Stimulated activated CD8-positive, alpha-beta memory T cell treated with anti-CD3 and anti-CD28 coated beads, Interleukin-7, amount 100 ng/mL, for 4 hours (primary cell): ENCODE data around the gene SLC7A9.

Experiments used
- DNase-seq, 2 donors: peaks; one replicate each; pipeline ENCODE4 v3.0.0-alpha.2; 2020; ENCODE audit warnings: low read depth in 2 of 2

The SLC7A9 gene

GRCh38 chr19:32828643-32829344 lies 40.8 kb downstream of the SLC7A9 start:
- no peak for DNase-seq

GRCh38 chr19:32828139-32828538 lies 41.4 kb downstream of the SLC7A9 start:
- no peak for DNase-seq

DNA sequence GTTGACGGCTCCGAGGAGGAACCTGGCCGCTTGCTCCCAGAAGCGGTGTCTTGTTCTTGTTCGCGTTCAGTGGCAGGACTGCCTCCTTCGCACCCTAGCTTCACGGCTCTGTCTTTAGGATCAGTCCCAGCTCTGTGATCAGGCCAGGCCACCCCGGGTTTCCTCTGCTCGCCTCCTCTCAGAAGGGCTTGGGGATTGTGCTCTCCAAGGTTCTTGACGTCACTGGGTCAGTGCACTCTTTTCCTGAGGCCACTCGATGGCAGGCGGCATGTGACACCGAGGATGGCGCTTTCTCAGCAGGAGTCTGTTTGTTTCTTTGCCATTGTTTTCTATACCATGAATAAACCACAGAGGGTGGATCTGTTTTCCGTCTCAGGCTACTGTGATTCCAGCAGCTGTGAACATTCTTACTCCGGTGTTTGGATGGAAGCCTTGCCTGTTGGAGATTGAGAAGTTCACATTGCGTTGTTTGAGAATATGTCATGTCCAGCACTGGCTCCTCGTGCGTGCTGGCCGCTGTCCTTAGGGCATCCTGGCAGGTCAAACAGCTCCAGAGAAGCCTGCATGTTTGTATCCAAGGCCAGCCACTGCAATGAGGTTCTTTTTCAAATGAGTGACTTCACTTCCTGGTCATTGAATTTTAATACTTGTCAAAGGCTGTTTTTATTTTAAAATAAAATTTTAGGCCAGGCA lies 44.5 kb downstream of the SLC7A9 start:
- DNase-seq = no peak

GRCh38 chr19:32824191-32824751 lies 45.3 kb downstream of the SLC7A9 start:
- no peak for DNase-seq

- DNase-seq = no peak
These were observed 45.8 kb downstream of the SLC7A9 start for GRCh38 chr19:32823747-32824102.

DNA sequence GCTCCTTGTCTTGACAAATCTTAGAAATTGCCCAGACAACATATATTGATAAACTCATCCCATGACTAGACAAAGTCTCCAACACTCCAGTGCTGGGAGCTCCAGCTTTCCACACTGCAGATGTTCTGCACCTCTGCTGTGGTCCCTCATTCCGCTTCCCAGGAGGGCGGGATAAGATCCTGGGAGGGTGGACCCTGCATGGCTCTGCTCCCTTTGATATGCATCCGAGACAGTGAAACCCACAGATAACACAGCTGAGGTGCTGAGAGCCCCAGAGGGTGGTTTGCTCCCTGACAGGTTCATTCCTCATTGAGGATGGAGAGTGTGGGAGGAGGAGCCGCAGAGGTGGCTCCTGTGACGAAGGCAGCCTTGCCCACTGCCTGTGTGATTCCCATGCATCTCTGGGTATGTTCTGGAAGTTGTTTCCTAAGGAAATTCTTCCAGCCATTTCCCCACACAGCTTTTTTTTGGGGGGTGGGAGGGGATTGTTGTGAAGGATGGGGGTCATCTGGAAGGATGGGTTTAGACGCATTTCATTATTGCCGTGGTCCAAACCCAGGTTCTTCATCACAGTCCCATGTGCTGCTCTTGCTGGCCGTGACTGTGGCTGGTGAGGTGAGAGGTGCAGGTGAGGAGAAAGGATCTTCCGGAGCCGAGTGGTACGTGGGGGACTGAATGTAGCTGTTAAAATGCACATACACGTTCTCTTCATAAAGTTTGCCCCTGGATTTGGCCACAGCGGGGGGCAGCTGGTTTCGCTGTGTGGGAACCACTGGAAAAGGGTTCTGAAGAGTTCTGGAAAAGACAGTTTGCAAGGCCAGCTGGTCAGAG lies 46.4 kb downstream of the SLC7A9 start:
- DNase-seq = no peak

- DNase-seq = no peak
These were observed 49.9 kb downstream of the SLC7A9 start for GRCh38 chr19:32819419-32820400.

- no peak for DNase-seq
These were observed 51.0 kb downstream of the SLC7A9 start for GRCh38 chr19:32818536-32818935.

GRCh38 chr19:32817569-32818476 lies 51.7 kb downstream of the SLC7A9 start:
- no peak for DNase-seq

GRCh38 chr19:32816555-32817099 lies 52.9 kb downstream of the SLC7A9 start:
- no peak for DNase-seq

DNA sequence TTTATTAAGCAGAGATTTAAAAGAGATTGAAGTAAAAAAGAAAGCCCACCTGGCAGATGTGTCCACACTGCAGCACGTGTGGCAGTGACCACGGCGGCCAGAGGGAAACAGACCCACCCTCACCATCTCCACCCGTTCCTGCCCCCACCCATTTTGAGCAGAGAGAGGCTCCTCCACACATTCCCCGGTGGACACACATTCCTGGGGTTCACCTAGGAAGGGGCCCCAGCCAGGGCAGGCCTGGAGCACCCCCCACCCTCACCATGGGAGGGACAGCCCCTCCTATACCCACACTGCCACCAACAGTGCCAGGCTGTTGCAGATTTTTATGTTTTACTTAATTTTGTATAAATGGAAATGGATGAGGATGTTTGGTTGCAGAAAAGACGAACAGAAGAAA lies 54.9 kb downstream of the SLC7A9 start:
- no peak for DNase-seq

DNA sequence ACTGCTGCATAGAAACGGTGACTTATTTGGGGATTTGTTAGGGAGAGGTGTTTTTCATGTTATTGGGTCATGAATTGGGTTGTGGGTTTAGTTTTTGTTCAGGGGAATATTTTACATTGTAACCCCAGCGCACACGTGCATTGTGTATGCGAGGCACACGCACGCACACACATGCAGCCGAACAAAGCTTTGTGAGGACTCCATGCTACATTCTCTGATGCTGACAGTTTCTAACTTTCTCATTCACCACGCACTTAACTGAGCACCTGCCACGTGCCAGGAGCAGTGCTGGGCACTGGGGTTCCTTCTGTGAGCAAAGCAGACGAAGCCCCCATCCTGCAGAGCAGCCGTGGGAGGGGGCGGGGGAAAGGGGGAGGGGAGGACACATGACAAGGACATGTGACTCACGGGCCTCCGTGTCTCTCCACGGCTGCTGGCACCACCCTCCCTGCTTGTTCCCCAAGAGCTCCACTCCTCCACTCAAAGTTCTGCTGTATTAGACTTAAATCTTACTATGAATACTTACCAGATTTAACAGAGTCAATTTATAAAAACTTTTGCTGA lies 55.6 kb downstream of the SLC7A9 start:
- no peak for DNase-seq

- no peak for DNase-seq
These were observed 57.0 kb downstream of the SLC7A9 start for GRCh38 chr19:32812571-32812970.

DNA sequence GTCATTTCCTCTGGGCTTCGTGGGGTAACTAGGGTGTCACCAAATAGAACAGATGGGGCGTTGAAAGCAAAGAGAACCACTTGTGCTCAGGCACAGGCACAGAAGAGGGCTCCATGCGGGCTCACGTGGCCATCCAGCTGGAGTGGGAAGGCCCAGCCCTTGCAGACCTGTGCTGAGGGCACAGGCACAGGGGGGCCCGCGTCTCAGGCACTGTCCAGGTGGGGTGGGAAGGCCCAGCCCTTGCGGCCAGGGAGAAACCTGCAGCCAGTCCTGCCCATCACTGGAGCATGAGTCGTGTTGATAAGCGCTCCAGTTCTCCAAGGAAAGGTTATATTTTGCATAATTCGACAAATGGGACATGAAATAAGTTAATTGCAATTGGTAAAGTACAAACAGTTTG lies 57.5 kb downstream of the SLC7A9 start:
- DNase-seq = no peak

- DNase-seq = no peak
These were observed 58.4 kb downstream of the SLC7A9 start for GRCh38 chr19:32811151-32811550.

- no peak for DNase-seq
These were observed 59.1 kb downstream of the SLC7A9 start for GRCh38 chr19:32810452-32810851.

- no peak for DNase-seq
These were observed 59.8 kb downstream of the SLC7A9 start for GRCh38 chr19:32809754-32810153.

GRCh38 chr19:32809254-32809653 lies 60.3 kb downstream of the SLC7A9 start:
- DNase-seq = no peak

GRCh38 chr19:32808236-32808635 lies 61.3 kb downstream of the SLC7A9 start:
- DNase-seq = no peak

DNA sequence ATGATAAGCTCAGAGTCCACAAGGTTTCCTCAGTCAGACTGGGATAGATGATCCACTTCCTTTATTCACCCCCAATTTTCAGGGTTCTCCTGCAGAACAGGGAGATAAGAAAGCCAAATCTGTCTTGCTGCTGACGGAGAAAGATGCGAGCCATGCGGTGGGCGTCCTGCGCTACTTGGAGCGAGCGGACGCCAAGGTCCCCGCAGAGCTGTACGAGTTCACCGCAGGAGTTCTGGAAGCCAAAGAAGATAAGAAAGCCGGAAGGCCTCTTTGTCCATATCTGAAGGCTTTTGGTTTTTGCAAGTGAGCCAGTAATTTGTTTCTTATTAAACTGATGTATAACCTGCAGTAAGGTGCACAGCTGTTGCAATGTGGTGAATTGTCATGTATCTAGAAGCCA lies 66.7 kb downstream of the SLC7A9 start:
- no peak for DNase-seq
